HG02798 (cell line): ENCODE data around the gene IFFO2.

Experiments used
- ATAC-seq: cut with Tn5 transposase; IDR thresholded peaks from one replicate; pipeline ENCODE4 v1.9.1; 2021; ENCODE audit warnings: mild to moderate bottlenecking; ENCODE audit not compliant: unreplicated experiment, poor library complexity

IFFO2 gene

GRCh38 chr1:18861590-18861989, 94.9 kb downstream of the IFFO2 start:
- no peak for ATAC-seq

- no peak for ATAC-seq
Measured at GRCh38 chr1:18861082-18861481, 95.4 kb downstream of the IFFO2 start.

GRCh38 chr1:18859560-18859959, 96.9 kb downstream of the IFFO2 start, which contains the start of gene TAS1R2:
TAS1R2 (minus strand) TSS chr1:18859660; CDS start chr1:18859660, 0 bp downstream.
- no peak for ATAC-seq

- ATAC-seq, result no peak
Measured at GRCh38 chr1:18858070-18858688, 98.3 kb downstream of the IFFO2 start.

- no peak for ATAC-seq
Measured at GRCh38 chr1:18856435-18856834, 100.0 kb downstream of the IFFO2 start.

- ATAC-seq, result no peak
Measured at GRCh38 chr1:18855573-18855972, 100.9 kb downstream of the IFFO2 start.

GRCh38 chr1:18854331-18855025, 102.0 kb downstream of the IFFO2 start:
- no peak for ATAC-seq
